Neural cell (in vitro differentiated cells): ENCODE results near the gene CACNA1A. TPM values are rescaled to one million over a fixed set of nuclear protein-coding genes. Genes with fewer than 3 reads are reported as not detected.

Source experiments
- H2AFZ ChIP-seq: fragments of 200-600, 300-800 bp; sonication (generic), shearing (Covaris generic); 2 replicates; pipeline ENCODE4 v1.6.0; 2014; ENCODE audit warnings: low read depth, mild to moderate bottlenecking, antibody characterized with exemption, low read length, moderate library complexity
- H3F3A ChIP-seq: fragments of 200-600 bp; shearing (Covaris generic); 2 replicates; pipeline ENCODE4 v1.6.1; 2016; ENCODE audit warnings: mild to moderate bottlenecking, moderate library complexity, mixed read lengths, antibody characterized with exemption, low read length; ENCODE audit not compliant: insufficient read depth, poor library complexity, severe bottlenecking
- H3K27ac ChIP-seq: fragments of 200-600, 300-800 bp; sonication (generic), shearing (Covaris generic); 2 replicates; pipeline ENCODE4 v1.5.1; 2014; ENCODE audit warnings: mild to moderate bottlenecking, low read length, moderate library complexity
- H3K27me3 ChIP-seq: fragments of 300-800, 200-600 bp; sonication (generic), shearing (Covaris generic); 2 replicates; pipeline ENCODE4 v1.6.0; 2014; ENCODE audit warnings: mild to moderate bottlenecking, low read depth, low read length, moderate library complexity; ENCODE audit not compliant: insufficient read depth
- H3K36me3 ChIP-seq: fragments of 300-800, 200-600 bp; sonication (generic), shearing (Covaris generic); 2 replicates; pipeline ENCODE4 v1.5.1; 2014; ENCODE audit warnings: mild to moderate bottlenecking, antibody characterized with exemption, low read length, moderate library complexity; ENCODE audit not compliant: insufficient read depth
- H3K4me2 ChIP-seq: fragments of 300-800, 200-600 bp; sonication (generic), shearing (Covaris generic); 2 replicates; pipeline ENCODE4 v1.6.0; 2014; ENCODE audit warnings: mild to moderate bottlenecking, low read length
- H3K4me3 ChIP-seq: fragments of 300-800, 200-600 bp; sonication (generic), shearing (Covaris generic); 2 replicates; pipeline ENCODE4 v1.5.1; 2014; ENCODE audit warnings: mild to moderate bottlenecking, low read length, moderate library complexity
- H3K79me2 ChIP-seq: fragments of 200-600 bp; shearing (Covaris generic); replicated peaks from 2 replicates; pipeline ENCODE4 v1.6.0; 2014; ENCODE audit warnings: mild to moderate bottlenecking, low read length, moderate library complexity; ENCODE audit not compliant: insufficient read depth
- H3K9ac ChIP-seq: fragments of 300-800, 200-600 bp; sonication (generic), shearing (Covaris generic); 2 replicates; pipeline ENCODE4 v1.6.1; 2016; ENCODE audit warnings: mild to moderate bottlenecking, low read length, mixed read lengths
- H3K9me2 ChIP-seq: fragments of 200-600 bp; shearing (Covaris generic); 2 replicates; pipeline ENCODE4 v1.6.1; 2016; ENCODE audit warnings: mild to moderate bottlenecking, low read length, mixed read lengths; ENCODE audit not compliant: insufficient read depth
- H3K9me3 ChIP-seq: fragments of 200-600, 300-800 bp; sonication (generic), shearing (Covaris generic); 2 replicates; pipeline ENCODE4 v1.6.1; 2016; ENCODE audit warnings: mild to moderate bottlenecking, mixed run types, low read length, moderate library complexity, mixed read lengths
- H4K20me1 ChIP-seq: fragments of 200-600 bp; shearing (Covaris generic); 2 replicates; pipeline ENCODE4 v1.6.1; 2016; ENCODE audit warnings: mild to moderate bottlenecking, mixed run types; ENCODE audit not compliant: insufficient read depth
- CTCF ChIP-seq: fragments of 450-650 bp; IDR thresholded peaks from 2 replicates; pipeline ENCODE4 v1.5.1; 2014; ENCODE audit warnings: antibody characterized with exemption, mild to moderate bottlenecking, moderate library complexity; ENCODE audit not compliant: poor library complexity, severe bottlenecking
- EP300 ChIP-seq: fragments of 450-650 bp; conservative IDR thresholded peaks from 2 replicates; pipeline ENCODE4 v1.6.1; 2014; ENCODE audit warnings: antibody characterized with exemption, mild to moderate bottlenecking, moderate library complexity; ENCODE audit not compliant: poor library complexity, severe bottlenecking
- EZH2 ChIP-seq: fragments of 200-600, 300-800 bp; shearing (Covaris generic), sonication (generic); IDR thresholded peaks from 2 replicates; pipeline ENCODE4 v1.6.1; 2014; ENCODE audit warnings: antibody characterized with exemption, low read length, borderline replicate concordance, mild to moderate bottlenecking; ENCODE audit not compliant: insufficient read depth, poor library complexity, severe bottlenecking
- MXI1 ChIP-seq: fragments of 450-650 bp; conservative IDR thresholded peaks from 2 replicates; pipeline ENCODE4 v1.6.1; 2014; ENCODE audit warnings: antibody characterized with exemption, mild to moderate bottlenecking; ENCODE audit not compliant: poor library complexity, severe bottlenecking
- RAD21 ChIP-seq: fragments of 450-650 bp; conservative IDR thresholded peaks from 2 replicates; pipeline ENCODE4 v1.6.1; 2014; ENCODE audit warnings: antibody characterized with exemption, mild to moderate bottlenecking, moderate library complexity
- SMC3 ChIP-seq: fragments of 450-650 bp; conservative IDR thresholded peaks from 2 replicates; pipeline ENCODE4 v1.6.1; 2014; ENCODE audit warnings: antibody characterized with exemption, mild to moderate bottlenecking, moderate library complexity; ENCODE audit not compliant: poor library complexity
- TAF1 ChIP-seq: IDR thresholded peaks from 2 replicates; pipeline ENCODE4 v1.6.1; 2012; ENCODE audit warnings: low read depth
- polyA plus RNA-seq: library from polyadenylated mRNA; depleted of rRNA; stranded (reverse); fragments of >200 nt; gene quantifications from 2 replicates; pipeline ENCODE4 v1.2.3, GENCODE V29; 2014
- TF ChIP-seq, protein P1 (sequence below): IDR thresholded peaks from 2 replicates; pipeline ENCODE4 v1.6.1; 2012; ENCODE audit warnings: borderline replicate concordance

The CACNA1A gene
- polyA plus RNA-seq, 1 donor from 2014 or later = 6.9 TPM

DNA sequence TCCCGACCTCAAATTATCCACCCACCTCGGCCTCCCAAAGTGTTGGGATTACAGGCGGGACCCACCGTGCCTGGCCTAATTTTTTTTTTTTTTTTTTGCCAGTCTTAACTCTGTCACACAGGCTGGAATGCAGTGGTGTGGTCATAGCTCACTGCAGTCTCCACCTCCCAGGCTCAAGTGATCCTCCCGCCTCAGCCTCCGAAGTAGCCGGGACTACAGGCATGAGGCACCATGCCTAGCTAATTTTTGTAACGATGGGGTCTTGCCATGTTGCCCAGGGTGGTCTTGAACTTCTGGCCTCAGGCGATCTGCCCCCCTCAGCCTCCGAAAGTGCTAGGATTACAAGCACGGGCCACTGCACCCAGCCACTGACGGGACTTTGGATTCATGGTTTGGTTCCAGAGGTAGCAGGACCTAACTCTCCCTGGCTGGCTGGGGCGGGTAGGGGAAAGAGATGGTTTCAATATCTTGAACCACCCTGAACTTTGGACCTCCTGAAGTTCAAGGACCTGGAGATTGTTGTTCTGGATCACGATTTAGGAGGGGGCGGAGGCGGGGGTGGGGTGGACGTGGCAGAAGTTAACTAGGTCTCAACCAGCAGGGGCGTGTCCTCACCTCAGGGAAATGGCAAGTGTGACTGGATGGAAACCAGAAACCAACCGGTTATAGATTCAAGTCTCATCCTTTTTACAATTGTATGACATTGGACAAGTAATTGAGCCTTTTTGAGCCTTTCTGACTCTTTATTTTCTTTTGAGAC lies 315.3 kb downstream of the CACNA1A start:
- H3K27ac ChIP-seq = no peak overlapping the region
- H3K27me3 ChIP-seq = no peaks in the 10 kb centered on the region
- no peak overlapping the region for H3K4me3 ChIP-seq
- H2AFZ ChIP-seq = no peak overlapping the region
- no peaks in the 10 kb centered on the region for H3K9me3 ChIP-seq
- H3K4me2 ChIP-seq = no peak overlapping the region
- TF ChIP-seq SMC3 (no peak), EP300 (no peak), MXI1 (no peak), CTCF (no peak), RAD21 (no peak)
- TF ChIP-seq, protein P1, sequence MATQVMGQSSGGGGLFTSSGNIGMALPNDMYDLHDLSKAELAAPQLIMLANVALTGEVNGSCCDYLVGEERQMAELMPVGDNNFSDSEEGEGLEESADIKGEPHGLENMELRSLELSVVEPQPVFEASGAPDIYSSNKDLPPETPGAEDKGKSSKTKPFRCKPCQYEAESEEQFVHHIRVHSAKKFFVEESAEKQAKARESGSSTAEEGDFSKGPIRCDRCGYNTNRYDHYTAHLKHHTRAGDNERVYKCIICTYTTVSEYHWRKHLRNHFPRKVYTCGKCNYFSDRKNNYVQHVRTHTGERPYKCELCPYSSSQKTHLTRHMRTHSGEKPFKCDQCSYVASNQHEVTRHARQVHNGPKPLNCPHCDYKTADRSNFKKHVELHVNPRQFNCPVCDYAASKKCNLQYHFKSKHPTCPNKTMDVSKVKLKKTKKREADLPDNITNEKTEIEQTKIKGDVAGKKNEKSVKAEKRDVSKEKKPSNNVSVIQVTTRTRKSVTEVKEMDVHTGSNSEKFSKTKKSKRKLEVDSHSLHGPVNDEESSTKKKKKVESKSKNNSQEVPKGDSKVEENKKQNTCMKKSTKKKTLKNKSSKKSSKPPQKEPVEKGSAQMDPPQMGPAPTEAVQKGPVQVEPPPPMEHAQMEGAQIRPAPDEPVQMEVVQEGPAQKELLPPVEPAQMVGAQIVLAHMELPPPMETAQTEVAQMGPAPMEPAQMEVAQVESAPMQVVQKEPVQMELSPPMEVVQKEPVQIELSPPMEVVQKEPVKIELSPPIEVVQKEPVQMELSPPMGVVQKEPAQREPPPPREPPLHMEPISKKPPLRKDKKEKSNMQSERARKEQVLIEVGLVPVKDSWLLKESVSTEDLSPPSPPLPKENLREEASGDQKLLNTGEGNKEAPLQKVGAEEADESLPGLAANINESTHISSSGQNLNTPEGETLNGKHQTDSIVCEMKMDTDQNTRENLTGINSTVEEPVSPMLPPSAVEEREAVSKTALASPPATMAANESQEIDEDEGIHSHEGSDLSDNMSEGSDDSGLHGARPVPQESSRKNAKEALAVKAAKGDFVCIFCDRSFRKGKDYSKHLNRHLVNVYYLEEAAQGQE = no peak
- no peaks in the 10 kb centered on the region for H3K79me2 ChIP-seq
- H4K20me1 ChIP-seq = no peaks in the 10 kb centered on the region
- H3K9me2 ChIP-seq = no peaks in the 10 kb centered on the region
- no peaks in the 10 kb centered on the region for H3K36me3 ChIP-seq
- no peaks in the 10 kb centered on the region for H3F3A ChIP-seq
- H3K9ac ChIP-seq = no peak overlapping the region

DNA sequence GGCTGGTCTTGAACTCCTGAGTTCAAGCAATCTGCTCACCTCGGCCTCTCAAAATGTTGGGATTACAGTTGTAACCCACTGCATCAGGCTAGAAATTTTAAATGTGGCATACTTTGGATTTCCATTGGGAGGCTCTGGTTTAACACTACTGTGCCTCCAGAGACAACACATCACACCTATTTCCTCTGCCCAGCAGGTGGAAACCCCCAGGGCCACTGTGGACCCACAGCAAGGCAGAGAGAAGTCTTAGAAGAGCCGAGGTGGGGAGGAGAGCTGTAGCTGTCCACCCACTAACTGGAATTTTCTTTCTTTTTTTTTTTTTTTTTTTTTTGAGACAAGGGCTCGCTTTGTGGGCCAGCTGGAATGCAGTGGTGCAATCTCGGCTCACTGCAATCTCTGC lies 316.7 kb downstream of the CACNA1A start:
- Histone ChIP-seq H3K27ac (no peak overlapping the region), H3K4me3 (no peak overlapping the region), H3K9me3 (no peaks in the 10 kb centered on the region), H3K36me3 (no peaks in the 10 kb centered on the region), H3K4me2 (no peak overlapping the region), H3K79me2 (no peaks in the 10 kb centered on the region), H4K20me1 (no peaks in the 10 kb centered on the region), H3K9ac (no peak overlapping the region), H2AFZ (no peak overlapping the region), H3K27me3 (no peaks in the 10 kb centered on the region), H3F3A (no peaks in the 10 kb centered on the region), H3K9me2 (no peaks in the 10 kb centered on the region)
- TF ChIP-seq EZH2 (no peak), RAD21 (no peak), TAF1 (no peak), EP300 (no peak)
- TF ChIP-seq, protein P1 = no peak
